HG03095 (cell line): ENCODE results near the gene KRT84.
"Not testable (repeated sequence)": the region's sequence is repeated elsewhere in the genome, so short reads cannot be mapped to it uniquely, and the experiment has no call there.

Experiments used
- ATAC-seq: cut with Tn5 transposase; IDR thresholded peaks from one replicate; pipeline ENCODE4 v1.9.1; 2021; ENCODE audit warnings: moderate library complexity; ENCODE audit not compliant: unreplicated experiment

Gene KRT84

DNA sequence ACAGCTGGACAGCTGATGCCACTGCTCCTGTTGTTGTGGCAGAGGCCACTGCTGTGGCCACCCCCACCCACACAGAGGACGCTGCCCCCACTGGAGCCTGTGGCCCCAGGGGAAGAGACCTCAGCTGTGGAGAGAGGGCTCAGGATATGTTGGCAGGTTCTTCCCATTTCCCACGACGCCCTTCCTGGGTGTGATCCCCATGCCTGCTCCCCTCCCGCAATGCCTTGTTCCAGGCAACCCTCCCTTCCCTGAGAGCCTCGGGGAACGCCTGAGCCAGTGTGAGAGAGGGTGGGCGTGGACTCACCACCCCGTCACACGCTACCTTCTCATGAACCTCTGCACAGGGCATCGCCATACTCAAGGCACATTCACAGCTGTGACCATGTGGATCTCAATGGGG is 26.4 kb upstream of the KRT84 start:
- ATAC-seq = no peak

- not testable (repeated sequence) for ATAC-seq
Measured at GRCh38 chr12:52410589-52411248, 25.3 kb upstream of the KRT84 start.

DNA sequence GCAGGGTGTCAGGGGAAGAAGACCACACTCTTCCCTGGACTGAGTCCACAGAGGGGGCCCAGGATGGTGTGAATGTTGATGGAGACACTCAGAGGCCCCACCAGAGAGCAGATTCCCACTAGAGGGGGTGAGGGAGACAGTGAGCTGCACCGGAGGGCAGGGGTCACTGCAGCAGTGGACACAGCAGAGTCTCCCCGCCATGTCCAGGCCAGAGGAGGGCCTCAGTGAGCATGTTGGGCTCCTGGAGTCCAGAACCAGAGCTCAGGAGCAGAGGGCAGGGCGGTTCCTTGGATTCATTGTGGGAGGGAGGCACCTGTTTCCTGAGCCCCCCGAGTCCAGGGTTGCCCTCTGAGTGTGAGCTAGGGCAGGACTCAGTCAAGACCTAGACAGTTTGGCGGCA is 22.5 kb upstream of the KRT84 start:
- ATAC-seq = no peak

DNA sequence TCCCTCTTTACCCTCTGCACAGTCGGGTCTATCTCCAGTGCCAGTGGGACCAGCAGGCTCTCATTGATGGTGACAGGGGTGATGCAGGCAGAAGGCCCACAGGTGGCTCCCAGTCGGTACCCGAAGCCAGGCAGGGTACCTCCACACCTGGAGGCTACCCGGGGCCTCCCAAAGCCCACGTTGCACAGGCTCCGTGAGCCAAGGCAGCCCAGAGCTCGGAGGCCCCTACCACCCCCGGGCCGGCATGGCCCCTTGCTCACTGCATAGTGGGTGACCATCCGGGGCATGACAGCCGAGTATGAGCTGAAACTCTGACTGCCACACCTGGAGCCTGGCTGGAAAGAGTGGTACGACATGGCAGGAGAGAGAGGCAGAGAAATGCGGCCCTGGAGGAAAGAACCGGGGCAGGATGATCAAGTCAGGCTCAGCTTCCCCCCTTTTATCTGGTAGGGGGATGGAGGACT is 20.5 kb upstream of the KRT84 start, which contains the start of gene KRT82:
Gene KRT82, minus strand, starts transcription at position 414 of the 464 bp plus-strand sequence. Its CDS starts 58 bp downstream, at position 356.
- no peak for ATAC-seq

GRCh38 chr12:52404951-52405350 is 19.5 kb upstream of the KRT84 start:
- ATAC-seq = no peak

DNA sequence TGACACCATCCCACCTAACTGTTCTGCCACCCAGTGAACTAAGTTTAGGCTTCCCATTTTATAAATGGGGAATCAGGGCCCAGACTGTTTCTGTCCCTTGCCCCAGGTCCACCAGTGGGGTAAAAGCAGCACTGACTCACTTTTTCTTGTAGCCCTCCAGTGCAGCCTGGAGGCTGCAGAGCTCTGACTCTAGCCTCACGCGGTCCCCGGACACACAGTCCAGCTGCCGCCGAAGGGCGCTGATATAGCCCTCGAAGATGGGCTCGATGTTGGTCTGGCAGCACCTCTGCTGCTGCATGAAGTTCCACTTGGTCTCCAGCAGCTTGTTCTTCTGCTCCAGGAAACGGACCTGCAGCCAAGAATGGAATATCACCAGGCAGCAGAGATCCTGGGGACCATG is 18.1 kb upstream of the KRT84 start:
- ATAC-seq = no peak

GRCh38 chr12:52402873-52403540 is 17.6 kb upstream of the KRT84 start:
- ATAC-seq = no peak

GRCh38 chr12:52402377-52402776 is 16.9 kb upstream of the KRT84 start:
- ATAC-seq = no peak

DNA sequence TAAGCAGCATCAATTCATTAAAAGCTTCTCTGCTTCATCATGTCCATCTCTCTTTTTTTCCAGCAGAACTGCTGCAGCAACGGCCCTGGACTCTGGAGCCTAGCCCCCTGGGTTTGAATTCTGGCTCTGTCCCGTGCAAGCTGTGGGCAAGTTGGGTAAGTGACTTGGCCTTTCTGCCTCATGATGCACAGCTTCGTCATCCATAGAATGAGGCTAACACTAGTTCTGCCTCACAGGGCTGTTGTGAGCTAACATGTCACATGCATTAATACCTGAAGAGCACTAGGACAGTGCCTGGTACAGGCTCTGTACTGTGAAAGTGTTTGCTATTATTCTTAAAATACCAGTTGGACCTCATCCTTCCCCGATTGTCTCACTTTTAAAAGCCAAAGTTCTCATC is 16.5 kb upstream of the KRT84 start:
- ATAC-seq = no peak

- no peak for ATAC-seq
Measured at GRCh38 chr12:52401526-52401925, 16.1 kb upstream of the KRT84 start.

GRCh38 chr12:52400906-52401305 is 15.5 kb upstream of the KRT84 start:
- no peak for ATAC-seq

- ATAC-seq = no peak
Measured at GRCh38 chr12:52399756-52400155, 14.3 kb upstream of the KRT84 start.

DNA sequence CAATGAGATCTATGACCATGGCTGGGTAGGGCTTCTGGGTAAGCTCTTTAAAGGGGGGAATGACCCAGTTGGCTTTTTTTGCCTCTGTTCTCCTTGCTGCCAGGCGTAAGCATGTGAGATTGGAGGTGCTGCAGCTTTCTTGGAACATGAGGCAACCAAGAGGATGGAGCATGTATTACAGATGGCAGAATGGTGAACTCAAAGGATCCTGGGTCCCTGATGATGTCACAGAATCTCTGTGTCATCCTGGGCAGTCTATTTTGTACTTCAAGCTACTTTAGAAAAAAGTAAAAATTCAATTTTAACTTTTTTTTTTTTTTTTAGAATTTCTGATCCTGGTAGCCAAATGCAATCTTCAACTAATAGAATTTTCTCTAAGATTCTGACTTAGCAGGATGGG is 12.7 kb upstream of the KRT84 start:
- no peak for ATAC-seq

DNA sequence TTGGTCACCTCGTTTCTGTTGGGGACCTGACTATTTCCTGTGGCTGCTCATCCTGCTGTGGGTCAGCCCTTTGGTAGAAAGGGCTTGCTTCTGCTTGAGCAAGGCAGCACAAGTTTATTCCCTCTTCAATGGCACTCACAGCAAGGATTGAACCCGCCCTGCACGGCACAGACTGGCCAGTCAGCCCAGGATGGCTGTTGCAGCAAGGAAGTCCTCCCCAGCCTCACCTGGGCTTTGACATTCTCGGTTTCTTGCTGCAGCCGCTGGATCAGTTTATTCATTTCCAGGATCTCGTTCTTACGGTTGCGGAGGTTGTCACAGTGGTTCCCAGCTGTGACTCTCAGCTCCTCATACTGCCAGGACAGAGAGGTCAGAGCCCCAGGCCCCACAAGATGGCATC is 11.2 kb upstream of the KRT84 start:
- no peak for ATAC-seq

DNA sequence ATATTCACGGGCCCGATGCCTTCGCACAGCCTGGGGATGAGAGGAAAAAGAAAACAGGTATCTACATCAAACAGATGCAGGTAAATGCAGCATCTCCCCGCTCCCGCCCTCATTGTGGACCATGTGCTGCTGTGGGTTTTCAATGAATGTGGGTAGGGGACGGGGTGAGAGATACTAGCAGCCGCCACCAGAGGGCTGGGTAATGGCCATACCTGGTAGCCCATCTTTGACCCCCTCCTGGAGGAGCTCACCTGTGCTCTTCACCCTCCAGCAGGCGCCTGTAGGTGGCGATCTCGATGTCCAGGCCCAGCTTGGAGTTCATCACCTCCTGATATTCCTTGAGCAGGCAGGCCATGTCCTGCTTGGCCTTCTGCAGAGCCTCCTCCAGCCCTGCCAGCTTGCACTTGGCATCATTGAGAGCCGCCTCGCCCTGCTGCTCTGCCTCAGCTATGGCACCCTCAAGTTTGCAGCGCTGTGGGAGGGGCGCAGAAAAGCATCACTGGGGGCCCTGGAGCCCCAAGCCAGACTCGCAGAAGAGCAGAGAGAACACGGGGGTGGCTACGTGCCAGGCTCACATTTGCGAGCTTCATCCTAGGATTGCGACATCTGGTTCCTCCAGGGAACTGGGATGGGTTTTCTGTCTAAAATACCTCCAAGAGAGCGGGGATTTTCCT is 10.4 kb upstream of the KRT84 start:
- no peak for ATAC-seq

- no peak for ATAC-seq
Measured at GRCh38 chr12:52394836-52395405, 9.5 kb upstream of the KRT84 start.

- no peak for ATAC-seq
Measured at GRCh38 chr12:52392465-52393007, 7.1 kb upstream of the KRT84 start.

DNA sequence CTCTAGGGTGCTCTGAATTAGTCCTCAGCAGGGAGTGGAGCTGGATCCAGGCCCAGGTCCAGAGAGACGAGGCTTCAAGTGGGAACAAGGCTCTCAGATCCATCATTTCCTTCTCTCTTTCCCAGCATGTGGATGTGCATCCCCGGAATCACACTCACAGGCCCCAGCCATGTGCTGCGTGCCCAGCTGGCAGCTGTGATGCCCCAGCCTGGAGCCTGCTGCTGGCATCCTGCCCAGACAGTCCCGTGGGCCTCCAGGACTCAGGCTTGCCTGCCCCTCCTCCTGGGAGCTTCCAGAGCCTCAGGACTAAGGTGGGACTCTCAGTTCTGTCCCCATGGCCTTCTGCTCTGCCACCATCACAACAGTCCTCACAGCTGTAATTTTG is 6.2 kb upstream of the KRT84 start:
- ATAC-seq = no peak

DNA sequence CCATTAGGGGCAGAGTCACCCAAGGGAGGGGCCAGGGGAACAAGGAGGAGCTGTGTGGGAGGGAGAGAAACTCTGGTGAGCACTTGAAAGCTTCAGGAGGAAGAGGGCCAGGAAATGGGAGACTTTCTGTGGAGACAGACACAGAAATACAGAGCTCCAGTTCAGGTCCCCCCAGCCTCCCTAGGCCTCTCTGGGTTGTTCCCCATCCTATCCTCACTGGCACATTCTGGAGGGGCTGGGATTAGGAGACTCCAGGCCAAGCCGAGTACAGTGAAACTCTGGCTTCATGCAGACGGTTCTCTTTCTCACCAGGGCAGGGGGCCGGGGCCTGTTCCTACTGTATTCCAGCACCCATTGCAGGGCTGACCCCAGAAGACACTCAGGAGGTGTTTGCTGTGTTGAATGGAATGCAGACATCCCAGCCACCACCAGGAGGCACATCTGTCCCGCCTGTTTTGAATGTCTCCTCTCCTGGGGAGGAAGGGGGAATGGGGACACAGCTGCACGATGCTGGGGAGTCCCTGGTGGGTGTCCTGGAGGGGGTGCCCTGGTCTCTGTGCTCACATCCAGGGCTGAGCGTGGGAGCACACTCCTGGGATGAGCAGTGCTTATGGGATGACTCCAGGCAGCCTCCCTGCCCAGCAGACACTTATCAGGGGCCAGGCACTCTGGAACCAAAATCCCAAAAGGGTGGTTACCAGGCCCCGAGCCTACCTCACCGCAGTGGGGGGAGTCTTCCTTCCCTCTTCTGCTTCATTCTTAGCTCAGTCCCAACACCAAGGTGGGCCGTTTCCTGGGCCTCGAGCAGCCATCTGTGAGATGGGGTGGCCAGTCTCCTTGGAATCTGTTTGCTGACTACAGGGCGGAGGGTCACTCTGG is 5.5 kb upstream of the KRT84 start:
- no peak for ATAC-seq
